AG10803 (cell line): ENCODE data around the gene TMEM63C.

ENCODE experiments used
- DNase-seq: peaks from one replicate; pipeline ENCODE4 v3.0.0; 2010; ENCODE audit warnings: low read depth
- H3K4me3 ChIP-seq: 2 replicates; pipeline ENCODE4 v1.5.1; 2011; ENCODE audit warnings: mild to moderate bottlenecking, low read length, control low read depth
- TF ChIP-seq, protein P1 (sequence below): conservative IDR thresholded peaks from 2 replicates; pipeline ENCODE4 v1.5.1; 2011; ENCODE audit warnings: mild to moderate bottlenecking, low read length, control low read depth, inconsistent platforms

TMEM63C gene

DNA sequence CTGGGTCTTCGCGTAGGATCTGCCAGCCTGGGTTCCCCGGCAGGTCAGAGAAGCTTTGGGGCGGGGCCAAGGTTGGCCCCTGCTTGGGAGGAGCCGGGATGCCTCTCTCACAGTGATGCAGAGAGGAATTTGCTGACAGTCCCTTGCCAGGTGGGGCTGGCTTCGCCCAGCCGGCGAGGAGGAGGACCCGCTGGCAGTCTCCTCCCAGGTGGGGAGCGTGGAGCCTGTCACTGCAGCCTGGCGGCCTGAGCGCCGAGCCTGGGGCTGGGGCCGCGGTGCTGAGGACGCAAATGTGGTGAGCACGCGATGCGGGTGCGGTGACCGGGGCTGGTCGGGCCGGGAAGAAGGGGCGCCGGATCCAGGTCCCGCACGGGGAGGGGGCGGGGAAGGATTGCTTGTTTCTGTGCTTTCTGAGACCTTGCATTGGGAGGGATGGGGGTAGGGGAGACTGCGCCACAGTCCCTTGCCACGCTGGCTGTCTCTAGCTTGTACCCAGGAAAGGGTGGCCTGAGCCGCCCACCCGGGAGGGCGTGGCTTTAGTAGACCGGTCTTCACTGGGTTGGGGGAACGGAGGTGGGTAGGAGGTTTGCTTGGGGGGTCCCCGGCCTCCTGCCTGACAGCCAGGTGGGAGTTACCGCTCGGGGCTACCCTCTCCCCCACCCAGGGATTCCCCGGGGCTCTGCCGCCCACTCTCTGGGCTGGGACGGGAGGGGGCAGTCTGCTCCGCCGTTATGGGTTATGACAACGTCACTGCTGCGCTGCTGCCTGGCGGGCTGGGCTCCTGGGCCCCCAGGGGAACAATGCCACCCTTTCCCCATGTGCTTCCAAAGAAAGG lies at the start of gene TMEM63C:
TMEM63C (plus strand) TSS at position 196 of the 835 bp plus-strand sequence. CDS start 37,016 bp downstream, outside the sequence.
- TF ChIP-seq, protein P1, sequence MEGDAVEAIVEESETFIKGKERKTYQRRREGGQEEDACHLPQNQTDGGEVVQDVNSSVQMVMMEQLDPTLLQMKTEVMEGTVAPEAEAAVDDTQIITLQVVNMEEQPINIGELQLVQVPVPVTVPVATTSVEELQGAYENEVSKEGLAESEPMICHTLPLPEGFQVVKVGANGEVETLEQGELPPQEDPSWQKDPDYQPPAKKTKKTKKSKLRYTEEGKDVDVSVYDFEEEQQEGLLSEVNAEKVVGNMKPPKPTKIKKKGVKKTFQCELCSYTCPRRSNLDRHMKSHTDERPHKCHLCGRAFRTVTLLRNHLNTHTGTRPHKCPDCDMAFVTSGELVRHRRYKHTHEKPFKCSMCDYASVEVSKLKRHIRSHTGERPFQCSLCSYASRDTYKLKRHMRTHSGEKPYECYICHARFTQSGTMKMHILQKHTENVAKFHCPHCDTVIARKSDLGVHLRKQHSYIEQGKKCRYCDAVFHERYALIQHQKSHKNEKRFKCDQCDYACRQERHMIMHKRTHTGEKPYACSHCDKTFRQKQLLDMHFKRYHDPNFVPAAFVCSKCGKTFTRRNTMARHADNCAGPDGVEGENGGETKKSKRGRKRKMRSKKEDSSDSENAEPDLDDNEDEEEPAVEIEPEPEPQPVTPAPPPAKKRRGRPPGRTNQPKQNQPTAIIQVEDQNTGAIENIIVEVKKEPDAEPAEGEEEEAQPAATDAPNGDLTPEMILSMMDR: no peak
- no peak for DNase-seq
- no peak within 1 kb of the TSS for H3K4me3 ChIP-seq

DNA sequence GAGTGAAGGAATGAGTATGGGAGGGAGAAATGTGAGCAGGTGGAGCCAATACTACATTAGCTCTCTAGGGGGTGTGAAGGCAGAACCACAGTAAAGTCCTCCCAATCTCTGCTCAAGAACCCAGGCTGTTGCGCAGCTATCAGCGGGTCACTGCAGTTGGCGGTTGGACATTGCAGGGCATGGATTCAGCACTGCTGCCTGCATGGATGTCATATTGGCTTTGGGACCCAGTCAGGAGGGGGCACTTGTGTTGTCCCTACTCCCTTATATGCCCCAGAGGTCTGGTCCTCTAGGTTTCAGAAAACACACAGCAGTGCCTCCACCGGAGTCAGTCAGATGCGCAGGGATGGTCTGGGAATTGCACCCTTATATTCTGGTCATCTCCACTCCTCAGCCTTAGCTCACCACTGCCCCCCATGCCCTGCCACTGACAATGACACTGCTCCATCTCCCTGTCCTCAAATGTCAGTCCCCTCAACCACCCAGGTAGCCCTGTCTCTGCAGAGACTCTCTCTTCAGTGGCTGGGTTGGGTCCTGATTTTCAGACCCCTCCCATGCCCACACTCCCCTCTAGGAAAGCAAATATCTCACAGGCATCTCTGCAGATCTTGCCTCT lies 49.6 kb upstream of the TMEM63C start:
- DNase-seq: no peak
- TF ChIP-seq, protein P1: no peak
- no peak overlapping the region for H3K4me3 ChIP-seq

- peak; percentile 36 for DNase-seq
- TF ChIP-seq, protein P1: no peak
- no peak overlapping the region for H3K4me3 ChIP-seq
Observed at GRCh38 chr14:77133720-77134338, 47.8 kb upstream of the TMEM63C start.

- TF ChIP-seq, protein P1: no peak
- no peak for DNase-seq
- H3K4me3 ChIP-seq: no peak overlapping the region
Observed at GRCh38 chr14:77139022-77139421, 42.6 kb upstream of the TMEM63C start.

- TF ChIP-seq, protein P1: peak; percentile 21
- DNase-seq: no peak
- no peak overlapping the region for H3K4me3 ChIP-seq
Observed at GRCh38 chr14:77139540-77140358, 41.8 kb upstream of the TMEM63C start.

DNA sequence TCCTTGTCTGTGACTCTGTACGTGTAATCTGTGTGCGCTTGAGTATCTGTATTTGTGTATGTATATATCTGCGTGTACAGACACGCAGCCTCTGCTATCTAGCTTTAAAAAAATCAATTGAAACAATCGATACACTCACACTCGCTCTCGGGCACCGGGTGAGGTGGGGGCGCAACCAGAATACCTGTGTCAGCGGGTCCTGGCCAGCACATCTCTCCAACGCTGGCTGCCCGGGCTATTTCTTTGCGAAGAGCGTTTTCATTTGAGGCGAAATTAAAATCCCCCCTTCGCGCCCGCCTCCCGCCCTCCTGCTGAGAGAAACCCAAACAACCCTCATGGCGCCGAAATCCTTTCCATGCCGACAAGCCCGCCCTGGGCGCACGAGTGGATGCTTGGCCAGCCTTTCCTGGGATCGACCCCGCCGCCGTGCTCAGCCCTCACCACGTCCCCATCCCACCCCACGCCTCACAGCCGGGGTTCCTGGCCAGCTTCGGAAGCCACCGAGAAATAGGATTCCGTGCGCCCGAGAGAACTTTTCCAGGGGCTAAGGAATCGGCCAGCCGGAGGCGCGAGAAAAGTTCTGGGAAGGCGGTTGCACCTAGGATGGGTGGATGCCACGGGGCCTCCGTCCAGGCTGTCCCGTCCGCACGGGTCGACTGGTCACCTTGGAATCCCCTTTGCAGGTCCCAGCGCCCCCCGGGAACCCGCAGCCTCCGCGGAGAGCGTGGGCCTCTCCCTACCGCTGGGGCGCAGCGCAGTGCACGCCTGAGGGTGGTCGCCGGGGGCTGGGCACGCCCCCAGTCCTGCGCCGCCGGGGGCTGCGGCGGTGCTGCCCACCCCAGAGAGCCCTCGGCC lies 41.0 kb upstream of the TMEM63C start:
- no peak for DNase-seq
- TF ChIP-seq, protein P1: no peak

More for the DNA sequence above, 41.0 kb upstream of the TMEM63C start:
- no peak overlapping the region for H3K4me3 ChIP-seq
